DND-41 (cell line): ENCODE measurements around the gene ACVR1C.

Experiments
- ATAC-seq: fragments of 200-7000 bp; cut with Tn5 transposase; 3 replicates; pipeline ENCODE4 v1.9.1; 2021; ENCODE audit warnings: low read depth; ENCODE audit not compliant: insufficient read depth
- DNase-seq: peaks from one replicate; pipeline ENCODE4 v3.0.0-alpha.2; 2020
- H2AFZ ChIP-seq: 2 replicates; pipeline ENCODE4 v1.6.0; 2012; ENCODE audit warnings: low read depth, low read length
- H3K27ac ChIP-seq: 2 replicates; pipeline ENCODE4 v1.5.1; 2012; ENCODE audit warnings: low read length, inconsistent platforms
- H3K27me3 ChIP-seq: fragments of 200-600 bp; sonication (generic); 2 replicates; pipeline ENCODE4 v1.6.0; 2012; ENCODE audit warnings: low read length, mild to moderate bottlenecking, inconsistent platforms; ENCODE audit not compliant: insufficient read depth, poor library complexity
- H3K36me3 ChIP-seq: 2 replicates; pipeline ENCODE4 v1.5.1; 2012; ENCODE audit warnings: low read length, inconsistent platforms; ENCODE audit not compliant: insufficient read depth
- H3K4me1 ChIP-seq: 2 replicates; pipeline ENCODE4 v1.5.1; 2012; ENCODE audit warnings: mild to moderate bottlenecking, low read length; ENCODE audit not compliant: insufficient read depth
- H3K4me2 ChIP-seq: 2 replicates; pipeline ENCODE4 v1.6.0; 2012; ENCODE audit warnings: mild to moderate bottlenecking, moderate library complexity, low read length, inconsistent platforms; ENCODE audit not compliant: insufficient read depth
- H3K4me3 ChIP-seq, 2 experiments: fragments of 200-600 bp in 1 of 2; shearing (Covaris generic) in 1 of 2; 2 replicates each; pipeline ENCODE4 v1.5.1; 2012 to 2016; ENCODE audit warnings: inconsistent platforms in 2 of 2, low read length in 2 of 2, mild to moderate bottlenecking in 2 of 2, low read depth in 1 of 2, moderate library complexity in 1 of 2
- H3K79me2 ChIP-seq: 2 replicates; pipeline ENCODE4 v1.6.0; 2012; ENCODE audit warnings: low read length, inconsistent platforms; ENCODE audit not compliant: insufficient read depth
- H3K9ac ChIP-seq: 2 replicates; pipeline ENCODE4 v1.6.0; 2012; ENCODE audit warnings: low read depth, mild to moderate bottlenecking, inconsistent platforms, low read length, moderate library complexity
- H3K9me3 ChIP-seq: 2 replicates; pipeline ENCODE4 v1.5.1; 2012; ENCODE audit warnings: low read length, moderate library complexity, mild to moderate bottlenecking, inconsistent platforms; ENCODE audit not compliant: insufficient read depth, severe bottlenecking
- H4K20me1 ChIP-seq: 2 replicates; pipeline ENCODE4 v1.6.0; 2012; ENCODE audit warnings: low read length; ENCODE audit not compliant: insufficient read depth
- EZH2 ChIP-seq: IDR thresholded peaks from 3 replicates; pipeline ENCODE4 v1.6.1; 2012; ENCODE audit warnings: borderline replicate concordance, low read depth, mild to moderate bottlenecking, moderate library complexity, low read length, inconsistent platforms; ENCODE audit not compliant: severe bottlenecking
- TF ChIP-seq, protein P1 (sequence below): IDR thresholded peaks from 2 replicates; pipeline ENCODE4 v1.5.1; 2012; ENCODE audit warnings: borderline replicate concordance, low read length, moderate library complexity, mild to moderate bottlenecking; ENCODE audit not compliant: poor library complexity, severe bottlenecking; ENCODE audit errors: extremely low read depth

Gene ACVR1C

DNA sequence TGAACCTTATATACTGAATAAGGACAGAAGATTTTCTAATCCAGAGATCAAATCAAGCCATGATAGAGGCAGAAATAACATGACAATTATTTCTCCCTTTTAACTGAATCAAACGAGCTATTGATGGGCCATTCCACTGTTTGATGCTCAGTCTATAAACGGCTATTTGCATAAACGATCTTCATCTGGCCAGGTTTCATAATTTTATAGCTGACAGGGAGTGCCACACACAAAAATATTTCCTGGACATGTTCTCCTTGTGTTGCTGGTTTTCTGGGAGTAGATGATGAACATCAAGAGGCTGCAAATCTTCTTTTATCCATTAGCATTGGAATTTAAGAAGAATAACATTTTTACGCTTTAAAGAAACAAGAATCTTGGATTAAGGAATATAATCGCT is 63.1 kb downstream of the ACVR1C start:
- ATAC-seq (no peak), DNase-seq (no peak)
- no peak overlapping the region for H3K27ac ChIP-seq
- no peaks in the 10 kb centered on the region for H4K20me1 ChIP-seq
- TF ChIP-seq, protein P1, sequence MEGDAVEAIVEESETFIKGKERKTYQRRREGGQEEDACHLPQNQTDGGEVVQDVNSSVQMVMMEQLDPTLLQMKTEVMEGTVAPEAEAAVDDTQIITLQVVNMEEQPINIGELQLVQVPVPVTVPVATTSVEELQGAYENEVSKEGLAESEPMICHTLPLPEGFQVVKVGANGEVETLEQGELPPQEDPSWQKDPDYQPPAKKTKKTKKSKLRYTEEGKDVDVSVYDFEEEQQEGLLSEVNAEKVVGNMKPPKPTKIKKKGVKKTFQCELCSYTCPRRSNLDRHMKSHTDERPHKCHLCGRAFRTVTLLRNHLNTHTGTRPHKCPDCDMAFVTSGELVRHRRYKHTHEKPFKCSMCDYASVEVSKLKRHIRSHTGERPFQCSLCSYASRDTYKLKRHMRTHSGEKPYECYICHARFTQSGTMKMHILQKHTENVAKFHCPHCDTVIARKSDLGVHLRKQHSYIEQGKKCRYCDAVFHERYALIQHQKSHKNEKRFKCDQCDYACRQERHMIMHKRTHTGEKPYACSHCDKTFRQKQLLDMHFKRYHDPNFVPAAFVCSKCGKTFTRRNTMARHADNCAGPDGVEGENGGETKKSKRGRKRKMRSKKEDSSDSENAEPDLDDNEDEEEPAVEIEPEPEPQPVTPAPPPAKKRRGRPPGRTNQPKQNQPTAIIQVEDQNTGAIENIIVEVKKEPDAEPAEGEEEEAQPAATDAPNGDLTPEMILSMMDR: no peak
- no peak for TF ChIP-seq EZH2
- no peak overlapping the region for H2AFZ ChIP-seq
- H3K36me3 ChIP-seq: no peaks in the 10 kb centered on the region
- no peaks in the 10 kb centered on the region for H3K27me3 ChIP-seq
- no peaks in the 10 kb centered on the region for H3K4me1 ChIP-seq
- H3K9me3 ChIP-seq: no peaks in the 10 kb centered on the region
- H3K4me3 ChIP-seq: no peak overlapping the region
- H3K79me2 ChIP-seq: no peaks in the 10 kb centered on the region
- no peak overlapping the region for H3K9ac ChIP-seq
- H3K4me2 ChIP-seq: no peak overlapping the region

- H3K9me3 ChIP-seq: no peaks in the 10 kb centered on the region
- no peaks in the 10 kb centered on the region for H3K27me3 ChIP-seq
- no peak for DNase-seq
- H3K4me3 ChIP-seq: no peak overlapping the region
- no peak overlapping the region for H2AFZ ChIP-seq
- no peaks in the 10 kb centered on the region for H4K20me1 ChIP-seq
- H3K4me1 ChIP-seq: no peaks in the 10 kb centered on the region
- H3K79me2 ChIP-seq: no peaks in the 10 kb centered on the region
- H3K27ac ChIP-seq: no peak overlapping the region
- ATAC-seq: no peak
- no peak overlapping the region for H3K4me2 ChIP-seq
- no peaks in the 10 kb centered on the region for H3K36me3 ChIP-seq
- no peak overlapping the region for H3K9ac ChIP-seq
- no peak for TF ChIP-seq EZH2
- TF ChIP-seq, protein P1: no peak
Observed at GRCh38 chr2:157559890-157560289, 68.8 kb downstream of the ACVR1C start.

DNA sequence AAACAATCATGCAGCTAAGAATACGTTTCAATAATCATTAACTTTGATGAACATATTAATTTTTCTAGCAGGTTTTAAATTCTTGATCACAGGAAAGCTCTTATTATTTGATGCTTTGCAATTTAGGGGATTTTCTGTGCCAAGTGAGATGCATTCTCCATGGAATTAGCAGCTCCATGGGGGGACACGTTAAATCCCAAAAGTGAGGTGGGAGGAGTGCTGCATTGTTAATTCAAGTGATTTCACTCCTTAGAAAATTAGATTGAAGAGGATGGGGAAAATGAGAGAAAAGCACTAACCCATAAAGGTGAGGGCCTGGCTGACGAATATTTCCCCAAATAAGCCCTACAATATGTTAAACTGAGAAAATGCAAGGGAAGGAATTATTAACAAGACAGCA is 69.2 kb downstream of the ACVR1C start:
- H3K9ac ChIP-seq: no peak overlapping the region
- no peak overlapping the region for H3K27ac ChIP-seq
- DNase-seq (no peak), ATAC-seq (no peak)
- no peaks in the 10 kb centered on the region for H3K4me1 ChIP-seq
- no peak overlapping the region for H3K4me3 ChIP-seq
- no peak overlapping the region for H2AFZ ChIP-seq
- H3K27me3 ChIP-seq: no peaks in the 10 kb centered on the region
- H3K36me3 ChIP-seq: no peaks in the 10 kb centered on the region
- TF ChIP-seq, protein P1: no peak
- TF ChIP-seq EZH2: no peak
- H3K9me3 ChIP-seq: no peaks in the 10 kb centered on the region
- no peaks in the 10 kb centered on the region for H4K20me1 ChIP-seq
- H3K4me2 ChIP-seq: no peak overlapping the region
- H3K79me2 ChIP-seq: no peaks in the 10 kb centered on the region

DNA sequence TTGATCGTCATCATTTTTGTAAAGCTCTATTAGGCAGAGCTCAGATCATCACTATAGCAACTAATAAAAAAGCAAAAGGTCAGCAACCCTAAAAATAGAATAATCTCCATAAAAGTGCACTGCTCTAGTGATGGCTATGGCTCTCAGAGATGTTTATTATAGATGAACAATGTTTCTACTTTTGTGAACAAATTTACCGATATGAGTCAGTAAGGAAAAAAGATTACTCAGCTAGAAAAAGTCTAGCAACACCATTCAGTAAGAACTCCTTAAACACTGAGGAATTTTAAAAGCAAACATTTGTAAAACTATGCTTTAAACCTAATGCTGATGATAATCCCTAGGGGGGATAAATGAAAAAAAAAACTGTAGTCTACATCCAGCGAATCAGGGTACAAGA is 69.6 kb downstream of the ACVR1C start:
- Histone ChIP-seq H3K9me3 (no peaks in the 10 kb centered on the region), H3K9ac (no peak overlapping the region), H4K20me1 (no peaks in the 10 kb centered on the region), H2AFZ (no peak overlapping the region), H3K27ac (no peak overlapping the region), H3K27me3 (no peaks in the 10 kb centered on the region), H3K36me3 (no peaks in the 10 kb centered on the region), H3K4me1 (no peaks in the 10 kb centered on the region), H3K4me3 (no peak overlapping the region), H3K79me2 (no peaks in the 10 kb centered on the region), H3K4me2 (no peak overlapping the region)
- TF ChIP-seq EZH2: no peak
- TF ChIP-seq, protein P1: no peak
- ATAC-seq (no peak), DNase-seq (no peak)
